SK-N-SH (cell line): Measurements from ENCODE around the gene TAF5L.

ENCODE experiments used
- CTCF ChIP-seq: fragments of 200-600 bp; sonication (generic); IDR thresholded peaks from 2 replicates; pipeline ENCODE4 v1.6.1; 2017; ENCODE audit warnings: antibody characterized with exemption, mild to moderate bottlenecking, moderate library complexity
- EP300 ChIP-seq, 2 experiments: IDR thresholded peaks; 2 replicates each; pipeline versions ENCODE4 v1.4.0 to v1.6.1; 2012; ENCODE audit warnings: borderline replicate concordance in 1 of 2, low read depth in 1 of 2, low read length in 1 of 2
- GABPA ChIP-seq: IDR thresholded peaks from 2 replicates; pipeline ENCODE4 v1.4.0; 2012; ENCODE audit warnings: low read depth, mild to moderate bottlenecking
- IRF3 ChIP-seq: fragments of 150-350 bp; IDR thresholded peaks from 2 replicates; pipeline ENCODE4 v1.6.1; 2016; ENCODE audit warnings: mild to moderate bottlenecking, low read depth, low read length
- SMC3 ChIP-seq: IDR thresholded peaks from 2 replicates; pipeline ENCODE4 v1.6.1; 2012; ENCODE audit warnings: low read depth, low read length, improper control_type of control experiment
- USF2 ChIP-seq: fragments of 150-350 bp; IDR thresholded peaks from 2 replicates; pipeline ENCODE4 v1.6.1; 2017; ENCODE audit warnings: antibody characterized with exemption, low read length, low read depth, borderline replicate concordance

GRCh38 chr1:229623225-229623624, 2.7 kb downstream of the TAF5L start:
- no peak for TF ChIP-seq CTCF
- no peak for TF ChIP-seq USF2
- no peak for TF ChIP-seq GABPA
- TF ChIP-seq SMC3: no peak
- no peak for TF ChIP-seq IRF3
- no peak for TF ChIP-seq EP300 (IDR thresholded peaks at IDR 0.05; ENCODE audit: borderline replicate concordance in 1 of 2, low read depth in 1 of 2, low read length in 1 of 2)
